Measurements from ENCODE around the gene SCRG1.

Gene SCRG1

GRCh38 chr4:173398779-173399415 is at the start of gene SCRG1:
Gene SCRG1, minus strand, starts transcription at chr4:173399116. Its CDS starts 7,702 bp downstream, at chr4:173391414.
- no peak for DNase-seq

DNA sequence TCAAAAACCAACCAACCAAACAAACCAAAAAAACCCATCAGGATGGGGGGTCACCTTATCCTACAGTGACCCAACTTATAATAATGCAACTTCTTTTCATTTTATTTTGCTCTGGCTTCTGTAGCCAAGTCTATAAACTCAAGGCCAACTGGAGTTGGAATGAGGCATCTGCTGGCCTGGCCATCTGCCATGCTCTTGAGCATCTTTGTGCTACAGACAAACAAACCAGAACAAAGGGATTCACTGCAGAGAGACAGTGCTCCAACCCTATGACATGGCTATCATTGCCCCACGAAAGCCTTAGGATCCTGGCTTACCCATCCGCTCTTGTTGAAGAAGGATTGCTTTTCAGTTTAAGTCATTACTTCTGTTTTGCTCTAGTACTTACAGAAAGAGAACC is 49.2 kb upstream of the SCRG1 start:
- DNase-seq, result no peak

DNA sequence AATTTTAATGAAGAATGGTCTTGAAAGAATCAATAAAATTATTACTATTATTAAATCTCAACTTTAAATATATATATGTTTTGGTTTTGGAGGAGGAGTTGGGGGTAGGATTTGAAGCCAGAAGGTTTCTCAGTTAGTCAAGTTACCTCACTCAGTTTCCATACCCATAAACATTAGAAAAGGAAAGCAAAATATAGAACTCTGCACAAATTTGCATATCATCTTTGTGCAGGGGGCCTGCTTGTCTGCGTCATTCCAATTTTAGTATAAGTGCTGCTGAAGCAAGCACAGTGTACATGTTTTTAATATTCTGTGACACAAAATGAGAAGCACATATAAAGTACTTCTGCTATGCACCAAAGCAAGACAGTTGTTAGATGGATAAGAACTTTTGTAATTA is 47.5 kb upstream of the SCRG1 start:
- no peak for DNase-seq

- DNase-seq, result no peak
Measured at GRCh38 chr4:173443121-173443520, 44.2 kb upstream of the SCRG1 start.

- DNase-seq, result no peak
Measured at GRCh38 chr4:173442223-173442932, 43.5 kb upstream of the SCRG1 start.

- no peak for DNase-seq
Measured at GRCh38 chr4:173440888-173441287, 42.0 kb upstream of the SCRG1 start.

GRCh38 chr4:173436771-173437265 is 37.9 kb upstream of the SCRG1 start:
- DNase-seq, result no peak

GRCh38 chr4:173436149-173436579 is 37.2 kb upstream of the SCRG1 start:
- no peak for DNase-seq

GRCh38 chr4:173434231-173434630 is 35.3 kb upstream of the SCRG1 start:
- DNase-seq, result peak; percentile 43

DNA sequence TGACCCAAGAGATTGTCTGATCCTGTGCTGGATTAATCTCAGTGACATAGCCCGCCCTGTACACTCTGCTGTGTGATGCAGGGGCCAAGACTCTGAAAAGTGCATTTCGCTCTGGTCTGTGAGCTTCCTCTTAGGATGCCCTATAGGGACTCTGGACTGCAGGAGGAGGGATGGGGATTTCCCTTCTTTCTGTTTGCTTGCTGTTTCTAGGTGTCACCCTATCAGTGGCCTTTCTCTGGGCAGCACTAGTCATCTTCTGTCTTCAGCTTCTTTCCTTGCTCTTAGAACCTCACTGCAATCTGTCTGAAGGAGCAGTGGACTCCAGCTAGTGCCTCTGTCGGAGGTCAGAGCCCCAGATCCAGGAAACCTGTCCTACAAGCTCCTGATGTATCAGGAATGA is 34.5 kb upstream of the SCRG1 start:
- DNase-seq, result peak; percentile 19

DNA sequence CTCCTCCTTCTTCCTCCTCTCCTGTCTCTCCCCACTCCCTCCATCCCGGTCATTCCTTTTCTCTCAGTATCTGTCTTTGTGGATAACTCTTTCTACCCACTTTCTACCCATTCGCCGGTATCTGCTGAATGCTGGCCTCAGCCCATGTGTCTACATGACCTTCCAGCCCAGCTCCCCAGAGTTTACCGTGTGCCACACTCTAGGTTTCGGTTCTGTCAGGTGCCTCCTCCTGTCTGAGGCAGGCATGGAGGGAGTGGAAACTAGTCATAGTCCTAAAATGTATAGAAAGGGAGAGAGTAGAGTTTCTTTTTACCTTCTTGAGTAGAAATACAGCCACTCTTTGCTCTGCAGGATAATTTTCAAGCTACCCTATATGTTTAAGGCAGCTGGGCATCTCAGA is 33.5 kb upstream of the SCRG1 start:
- DNase-seq, result no peak

GRCh38 chr4:173426064-173426463 is 27.1 kb upstream of the SCRG1 start:
- no peak for DNase-seq

GRCh38 chr4:173424899-173425805 is 26.2 kb upstream of the SCRG1 start:
- DNase-seq, result no peak

- DNase-seq, result no peak
Measured at GRCh38 chr4:173420801-173421200, 21.9 kb upstream of the SCRG1 start.

DNA sequence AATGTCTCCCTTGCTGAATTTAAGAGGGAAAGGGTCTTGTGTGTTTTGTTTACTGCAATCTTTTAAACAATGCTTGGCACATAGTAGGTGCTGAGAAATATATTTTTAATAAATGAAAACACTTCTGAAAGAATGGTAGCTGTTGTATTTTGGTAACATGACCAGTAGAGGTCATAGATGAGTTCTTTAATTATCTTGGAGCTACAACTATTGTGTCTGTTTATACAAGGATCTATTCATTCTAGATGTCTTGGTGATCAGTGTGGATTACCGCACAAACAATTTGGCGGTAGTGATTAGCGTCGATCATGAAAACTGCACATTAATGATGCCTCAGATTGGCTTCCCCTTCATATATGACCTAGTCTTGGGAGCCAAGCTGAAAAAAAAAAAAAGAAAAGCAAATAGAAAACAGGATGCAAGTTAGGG is 21.4 kb upstream of the SCRG1 start:
- peak; percentile 35 for DNase-seq

DNA sequence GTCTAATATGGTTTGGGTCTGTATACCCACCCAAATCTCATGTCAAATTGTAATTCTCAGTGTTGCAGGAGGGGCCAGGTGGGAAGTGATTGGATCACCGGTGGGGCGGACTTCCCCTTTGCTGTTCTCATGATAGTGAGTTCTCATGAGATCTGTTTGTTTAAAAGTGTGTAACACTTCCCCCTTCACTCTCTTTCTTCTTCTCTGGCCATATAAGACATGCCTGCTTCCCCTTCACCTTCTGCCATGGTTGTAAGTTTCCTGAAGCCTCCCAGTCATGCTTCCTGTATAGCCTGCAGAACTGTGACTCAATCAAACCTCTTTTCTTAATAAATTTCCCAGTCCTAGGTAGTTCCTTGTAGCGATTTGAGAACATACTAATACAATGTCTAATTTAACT is 19.7 kb upstream of the SCRG1 start:
- peak; percentile 26 for DNase-seq

- DNase-seq, result no peak
Measured at GRCh38 chr4:173417833-173418232, 18.9 kb upstream of the SCRG1 start.

DNA sequence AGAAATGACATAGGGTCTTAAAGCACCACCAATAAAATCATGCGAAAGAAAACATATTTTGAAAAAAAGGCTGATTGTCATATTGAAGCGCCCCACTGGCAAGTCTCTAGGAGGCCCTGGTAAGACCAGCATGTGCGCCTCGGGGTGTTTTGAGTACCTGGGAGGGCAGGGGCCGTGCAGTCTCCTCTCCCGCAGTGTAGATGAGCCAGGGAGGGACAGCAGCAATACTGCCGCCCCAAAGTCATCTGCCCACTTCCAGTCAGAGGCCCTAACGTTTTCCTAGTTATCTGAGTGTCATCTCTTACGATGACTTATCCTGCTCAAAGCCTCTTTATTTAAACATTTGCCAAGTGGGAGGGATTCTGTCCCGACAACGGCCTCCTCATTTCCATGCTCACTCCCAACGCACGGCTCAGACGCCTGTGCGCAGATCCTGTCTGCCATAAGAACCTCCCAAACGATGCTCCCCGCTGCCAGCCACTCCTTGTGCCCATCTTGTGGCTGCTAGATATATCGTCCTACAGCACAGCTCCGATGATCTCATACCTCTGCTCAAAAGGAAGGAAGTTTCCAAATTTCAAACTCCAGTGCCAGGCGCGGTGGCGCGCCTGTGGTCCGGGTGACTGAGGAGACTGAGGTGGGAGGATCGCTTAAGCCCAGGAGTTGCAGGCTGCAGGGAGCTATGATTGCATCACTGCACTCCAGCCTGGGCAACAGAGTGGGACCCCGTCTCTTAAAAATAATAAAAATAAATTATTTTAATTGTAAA is 17.2 kb upstream of the SCRG1 start:
- peak; percentile 92 for DNase-seq

GRCh38 chr4:173415092-173415491 is 16.2 kb upstream of the SCRG1 start:
- DNase-seq, result peak; percentile 78

- no peak for DNase-seq
Measured at GRCh38 chr4:173414456-173414855, 15.5 kb upstream of the SCRG1 start.

- DNase-seq, result peak; percentile 56
Measured at GRCh38 chr4:173413036-173413435, 14.1 kb upstream of the SCRG1 start.

GRCh38 chr4:173411106-173411693 is 12.3 kb upstream of the SCRG1 start:
- DNase-seq, result no peak

Data from suppressor macrophage treated with lipopolysaccharide for 4 hours (primary cell).